Caco-2 (cell line): ENCODE measurements around the gene CHST14. TPM values are rescaled to one million over a fixed set of nuclear protein-coding genes. Genes with fewer than 3 reads are reported as not detected.
"Not testable (repeated sequence)": the region's sequence is repeated elsewhere in the genome, so short reads cannot be mapped to it uniquely, and the experiment has no call there.

ENCODE experiments used
- BruUV-seq: library from RNA; stranded (reverse); fragments of 400-500 nt; replicated peaks from 2 replicates; lab custom pipeline; 2021; lab: Mats Ljungman, UMichigan
- CTCF ChIA-PET: fragments of 300-600 bp; sonication (Branson Sonifier 250); formaldehyde crosslinking; loops from one replicate; lab custom pipeline; 2022; ENCODE audit warnings: antibody characterized with exemption; lab: Charles Lee
- POLR2A ChIA-PET: fragments of 300-600 bp; sonication (Branson Sonifier 250); formaldehyde crosslinking; loops from one replicate; lab custom pipeline; 2022; ENCODE audit warnings: antibody characterized with exemption; lab: Charles Lee
- DNase-seq, 2 experiments: peaks; one replicate each; pipeline versions ENCODE4 v3.0.0 to v3.0.0-alpha.2; 2020 to 2022
- H3K27me3 ChIP-seq: replicated peaks from 2 replicates; pipeline ENCODE4 v1.6.0; 2011; ENCODE audit warnings: low read length; ENCODE audit not compliant: control insufficient read depth, insufficient read depth
- H3K36me3 ChIP-seq: 2 replicates; pipeline ENCODE4 v1.5.1; 2011; ENCODE audit warnings: low read length; ENCODE audit not compliant: control insufficient read depth, insufficient read depth
- H3K4me1 ChIP-seq: fragments of 250-450 bp; sonication (Bioruptor Pico); 2 replicates; pipeline ENCODE4 v1.5.1; 2020; ENCODE audit warnings: mild to moderate bottlenecking
- H3K4me3 ChIP-seq: 2 replicates; pipeline ENCODE4 v1.5.1; 2011; ENCODE audit warnings: low read depth, mild to moderate bottlenecking, control low read depth, low read length
- H3K9me3 ChIP-seq: fragments of 250-450 bp; sonication (Bioruptor Pico); 2 replicates; pipeline ENCODE4 v1.5.1; 2020; ENCODE audit warnings: mild to moderate bottlenecking, moderate library complexity
- H3K27ac Mint-ChIP-seq: one replicate; pipeline ENCODE4 v1.8.0; 2022; ENCODE audit warnings: mixed read lengths; ENCODE audit not compliant: unreplicated experiment
- H3K27me3 Mint-ChIP-seq: one replicate; pipeline ENCODE4 v1.8.0; 2022; ENCODE audit warnings: mixed read lengths; ENCODE audit not compliant: insufficient read depth, unreplicated experiment
- H3K36me3 Mint-ChIP-seq: one replicate; pipeline ENCODE4 v1.8.0; 2022; ENCODE audit warnings: mild to moderate bottlenecking, mixed read lengths; ENCODE audit not compliant: insufficient read depth, unreplicated experiment
- H3K4me1 Mint-ChIP-seq: one replicate; pipeline ENCODE4 v1.8.0; 2022; ENCODE audit warnings: low read depth, mixed read lengths; ENCODE audit not compliant: unreplicated experiment
- H3K4me3 Mint-ChIP-seq: one replicate; pipeline ENCODE4 v1.8.0; 2022; ENCODE audit warnings: mild to moderate bottlenecking, moderate library complexity, mixed read lengths; ENCODE audit not compliant: unreplicated experiment
- H3K9me3 Mint-ChIP-seq: one replicate; pipeline ENCODE4 v1.8.0; 2022; ENCODE audit warnings: mixed read lengths; ENCODE audit not compliant: unreplicated experiment
- CTCF ChIP-seq, 2 experiments: fragments of 200-600 bp in 1 of 2; IDR thresholded peaks; 1 replicate in 1 of 2; 2 replicates in 1 of 2; pipeline versions ENCODE4 v1.5.1 to v1.8.0; 2011 to 2022; ENCODE audit warnings: antibody characterized with exemption in 1 of 2, control low read depth in 1 of 2, inconsistent platforms in 1 of 2, low read depth in 1 of 2, low read length in 1 of 2, mild to moderate bottlenecking in 1 of 2, moderate library complexity in 1 of 2; ENCODE audit not compliant: insufficient read depth in 1 of 2, severe bottlenecking in 1 of 2, unreplicated experiment in 1 of 2
- intact Hi-C: fragments of 100-400 bp; cut with micrococcal nuclease; formaldehyde crosslinking; loops from one replicate; pipeline ENCODE4 v1.10.0; 2022; ENCODE audit not compliant: unreplicated experiment
- total RNA-seq: library from RNA; stranded (reverse); gene quantifications from 2 replicates; pipeline ENCODE4 v1.2.3, GENCODE V29; 2022

CHST14 gene
- total RNA-seq, 1 experiment from 2014 or later, result 19.6 TPM

GRCh38 chr15:40452296-40453090, 18.3 kb upstream of the CHST14 start:
- no TSS peak for BruUV-seq
- Mint-ChIP-seq H3K4me1 (peaks cover 30% of the 10 kb centered on the region), H3K4me3 (no peak overlapping the region), H3K27me3 (no peaks in the 10 kb centered on the region), H3K36me3 (no peaks in the 10 kb centered on the region), H3K9me3 (no peaks in the 10 kb centered on the region), H3K27ac (peak overlapping the region; percentile 94)
- H3K36me3 ChIP-seq, result no peaks in the 10 kb centered on the region
- intact Hi-C loops, result no loop called here
- no peak for DNase-seq
- CTCF ChIA-PET, result interaction anchor here (0.6 kb wide), 1 partner anchor 137 kb away, joined by 4 read pairs; no protein-coding TSS in a partner anchor
- no peaks in the 10 kb centered on the region for H3K27me3 ChIP-seq
- no peak for TF ChIP-seq CTCF (IDR thresholded peaks at IDR 0.05; ENCODE audit: insufficient read depth in 1 of 2, low read depth in 1 of 2, low read length in 1 of 2, severe bottlenecking in 1 of 2, unreplicated experiment in 1 of 2)
- POLR2A ChIA-PET, result interaction anchor here (0.6 kb wide), 1 partner anchor 137 kb away, joined by 3 read pairs; no protein-coding TSS in a partner anchor
- no peak overlapping the region for H3K4me3 ChIP-seq
- H3K9me3 ChIP-seq, result no peaks in the 10 kb centered on the region
- peaks cover 47% of the 10 kb centered on the region for H3K4me1 ChIP-seq

DNA sequence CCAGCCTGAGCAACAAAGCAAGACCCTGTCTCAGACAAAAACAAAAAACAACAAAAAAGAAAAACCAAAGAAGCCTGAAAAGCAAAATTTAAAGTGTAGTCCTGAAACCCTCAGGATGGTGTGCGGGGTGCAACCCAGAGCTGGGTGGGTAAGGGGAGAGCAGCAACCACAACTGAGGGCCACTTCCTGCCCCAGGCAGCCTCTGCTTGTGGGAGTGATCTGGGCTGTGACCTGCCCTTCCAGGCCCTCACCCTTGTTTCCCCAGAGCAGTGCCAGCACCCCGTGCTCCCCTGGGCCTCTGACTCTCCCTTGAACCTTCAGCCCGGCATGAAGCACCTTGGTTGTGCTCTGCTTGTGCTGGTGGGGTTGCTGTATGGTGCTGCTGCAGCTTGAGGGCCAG, 16.8 kb upstream of the CHST14 start:
- H3K4me3 ChIP-seq, intact Hi-C loops, BruUV-seq, H3K27me3 ChIP-seq, H3K36me3 ChIP-seq, H3K4me3 Mint-ChIP-seq, H3K9me3 Mint-ChIP-seq, CTCF ChIA-PET, H3K36me3 Mint-ChIP-seq, DNase-seq, H3K27me3 Mint-ChIP-seq, H3K9me3 ChIP-seq: not testable (repeated sequence)
- peaks cover 47% of the 10 kb centered on the region for H3K4me1 ChIP-seq
- POLR2A ChIA-PET, result interaction anchor here (0.6 kb wide), 2 partner anchors 9 to 390 kb away, joined by 7 to 9 read pairs; partner anchors contain the start of gene SPINT1
- peaks cover 30% of the 10 kb centered on the region for H3K4me1 Mint-ChIP-seq
- H3K27ac Mint-ChIP-seq, result peak overlapping the region; percentile 94

DNA sequence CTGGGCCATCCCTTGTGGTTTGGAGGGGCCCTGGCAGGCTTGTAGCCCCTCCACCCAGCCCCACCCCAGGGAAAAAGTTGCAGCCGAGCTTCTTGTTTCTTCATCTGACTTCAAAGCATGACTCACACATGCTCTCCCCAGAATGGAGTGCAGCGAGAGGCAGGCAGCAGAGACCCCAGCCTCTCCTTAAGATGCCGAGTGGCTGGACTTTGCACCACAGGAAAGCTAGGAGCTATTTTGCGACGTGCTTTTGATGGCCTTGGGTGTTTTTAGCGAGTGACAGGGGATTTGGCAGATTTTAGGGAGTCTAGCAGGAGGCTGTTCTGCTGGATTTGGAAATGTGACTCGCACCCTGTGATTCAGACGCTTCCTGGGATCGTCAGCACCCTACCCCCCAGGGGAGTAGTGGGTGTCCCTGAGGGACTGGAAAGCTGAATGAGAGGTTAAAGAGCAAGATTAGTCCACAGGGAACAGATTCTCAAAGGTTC, 15.8 kb upstream of the CHST14 start:
- no peaks in the 10 kb centered on the region for H3K9me3 Mint-ChIP-seq
- H3K4me3 Mint-ChIP-seq, result peak overlapping the region; percentile 53
- H3K27me3 ChIP-seq, result no peaks in the 10 kb centered on the region
- no peaks in the 10 kb centered on the region for H3K9me3 ChIP-seq
- peaks cover 6% of the 10 kb centered on the region for H3K36me3 Mint-ChIP-seq
- intact Hi-C loops, result no loop called here
- H3K36me3 ChIP-seq, result no peaks in the 10 kb centered on the region
- TF ChIP-seq CTCF (IDR thresholded peaks at IDR 0.05; ENCODE audit: insufficient read depth in 1 of 2, low read depth in 1 of 2, low read length in 1 of 2, severe bottlenecking in 1 of 2, unreplicated experiment in 1 of 2), result no peak
- H3K4me3 ChIP-seq, result no peak overlapping the region
- DNase-seq, result peak in 1 of 2 experiments; percentile 33
- H3K27ac Mint-ChIP-seq, result peak overlapping the region; percentile 94
- H3K27me3 Mint-ChIP-seq, result no peaks in the 10 kb centered on the region
- H3K4me1 Mint-ChIP-seq, result peaks cover 24% of the 10 kb centered on the region
- BruUV-seq, result no TSS peak
- H3K4me1 ChIP-seq, result peaks cover 44% of the 10 kb centered on the region
- POLR2A ChIA-PET, result interaction anchor here (0.6 kb wide), 1 partner anchor 75 kb away, joined by 3 read pairs; no protein-coding TSS in a partner anchor
- CTCF ChIA-PET, result interaction anchor here (0.7 kb wide), 1 partner anchor 14 kb away, joined by 3 read pairs; the partner anchor contains the start of gene BAHD1
